NCI-H2227 (cell line): ENCODE measurements around the gene RANBP1.

ENCODE experiments used
- DNase-seq: peaks from one replicate; lab custom pipeline; 2025; ENCODE audit not compliant: unreplicated experiment; lab: John Stamatoyannopoulos, UW

Gene RANBP1

GRCh38 chr22:20135806-20136602 is 20.1 kb downstream of the RANBP1 start:
- DNase-seq: no peak

GRCh38 chr22:20136603-20136873 is 20.6 kb downstream of the RANBP1 start:
- no peak for DNase-seq

- DNase-seq: no peak
These were observed 21.2 kb downstream of the RANBP1 start for GRCh38 chr22:20137113-20137512.

GRCh38 chr22:20137671-20138416 is 21.9 kb downstream of the RANBP1 start:
- DNase-seq: no peak

- no peak for DNase-seq
These were observed 22.5 kb downstream of the RANBP1 start for GRCh38 chr22:20138417-20138738.

GRCh38 chr22:20138868-20139267 is 23.0 kb downstream of the RANBP1 start:
- DNase-seq: no peak

- DNase-seq: no peak
These were observed 23.6 kb downstream of the RANBP1 start for GRCh38 chr22:20139391-20140106.

- no peak for DNase-seq
These were observed 24.2 kb downstream of the RANBP1 start for GRCh38 chr22:20140107-20140445.

GRCh38 chr22:20140521-20140964 is 24.6 kb downstream of the RANBP1 start:
- no peak for DNase-seq

- no peak for DNase-seq
These were observed 25.5 kb downstream of the RANBP1 start for GRCh38 chr22:20141186-20142077.

GRCh38 chr22:20142711-20143621 is 27.1 kb downstream of the RANBP1 start:
- no peak for DNase-seq

GRCh38 chr22:20143883-20144665 is 28.2 kb downstream of the RANBP1 start:
- no peak for DNase-seq

- DNase-seq: no peak
These were observed 29.4 kb downstream of the RANBP1 start for GRCh38 chr22:20145206-20145831.

- DNase-seq: no peak
These were observed 29.9 kb downstream of the RANBP1 start for GRCh38 chr22:20145832-20146223.

- no peak for DNase-seq
These were observed 30.9 kb downstream of the RANBP1 start for GRCh38 chr22:20146777-20147176.

GRCh38 chr22:20147237-20147988 is 31.5 kb downstream of the RANBP1 start:
- DNase-seq: no peak

- no peak for DNase-seq
These were observed 32.5 kb downstream of the RANBP1 start for GRCh38 chr22:20148414-20148813.
